Esophagus muscularis mucosa (tissue), 3 donors: ENCODE data around the gene ZMYND10.

Experiments used
- POLR2A ChIP-seq: fragments of 450-650 bp; IDR thresholded peaks from one replicate; pipeline ENCODE4 v1.6.1; 2017; ENCODE audit warnings: antibody characterized with exemption, moderate library complexity, mild to moderate bottlenecking, low read depth
- POLR2AphosphoS5 ChIP-seq, 2 donors: sonication (generic); formaldehyde crosslinking; IDR thresholded peaks; one replicate each; pipeline ENCODE4 v1.6.1; 2017; ENCODE audit warnings: antibody characterized with exemption in 2 of 2
- TF ChIP-seq, protein P1 (sequence below), 3 experiments: fragments of 200-600 bp in 2 of 3; fragments of 450-650 bp in 1 of 3; sonication (generic) in 2 of 3; IDR thresholded peaks; one replicate each; pipeline ENCODE4 v1.5.1; 2017 to 2019; ENCODE audit warnings: antibody characterized with exemption in 3 of 3, mild to moderate bottlenecking in 2 of 3, moderate library complexity in 1 of 3

DNA sequence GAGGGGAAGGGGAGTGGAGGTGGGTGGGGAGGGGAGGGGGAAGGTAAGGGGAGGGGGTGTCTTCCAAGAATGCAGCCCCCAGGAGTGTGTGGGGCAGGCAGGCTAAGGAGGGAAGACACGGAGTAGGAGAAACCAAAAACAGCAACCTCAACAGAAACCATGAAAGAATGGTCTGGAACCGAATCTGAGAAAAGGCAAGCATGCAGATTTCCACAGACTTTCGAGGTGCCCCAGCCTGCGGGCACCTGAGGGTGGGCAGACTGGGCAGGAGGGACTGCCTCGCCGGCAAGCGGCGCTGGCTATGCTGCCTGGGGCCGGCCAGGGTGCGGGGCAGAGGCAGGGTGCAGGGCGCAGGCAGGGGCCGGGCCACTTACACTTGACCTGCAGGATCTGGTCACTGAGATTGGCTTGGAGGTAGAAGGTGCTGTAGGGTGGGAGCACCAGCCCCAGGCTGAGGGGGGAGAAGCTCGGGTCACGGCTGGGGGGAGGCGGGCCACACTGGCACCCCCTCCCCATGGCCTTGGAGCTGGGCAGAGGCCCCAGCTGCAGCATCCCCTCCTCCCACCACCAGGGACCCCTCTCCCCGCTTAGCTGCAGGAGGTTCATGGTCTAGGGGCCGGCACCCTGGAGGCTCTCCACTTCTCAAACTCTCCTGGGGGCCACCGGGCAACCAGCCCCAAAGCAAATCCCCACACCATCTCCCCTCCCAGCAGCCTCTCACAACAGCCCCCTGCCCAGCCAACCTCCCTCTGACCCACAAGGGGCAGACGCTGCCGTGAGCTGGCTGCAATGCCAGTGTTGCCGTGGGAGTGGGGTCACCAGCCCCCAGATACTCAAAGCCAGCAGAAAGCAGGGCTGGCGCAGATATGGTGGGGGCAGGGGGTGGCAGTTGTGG is 29.1 kb upstream of the ZMYND10 start:
- TF ChIP-seq, protein P1, sequence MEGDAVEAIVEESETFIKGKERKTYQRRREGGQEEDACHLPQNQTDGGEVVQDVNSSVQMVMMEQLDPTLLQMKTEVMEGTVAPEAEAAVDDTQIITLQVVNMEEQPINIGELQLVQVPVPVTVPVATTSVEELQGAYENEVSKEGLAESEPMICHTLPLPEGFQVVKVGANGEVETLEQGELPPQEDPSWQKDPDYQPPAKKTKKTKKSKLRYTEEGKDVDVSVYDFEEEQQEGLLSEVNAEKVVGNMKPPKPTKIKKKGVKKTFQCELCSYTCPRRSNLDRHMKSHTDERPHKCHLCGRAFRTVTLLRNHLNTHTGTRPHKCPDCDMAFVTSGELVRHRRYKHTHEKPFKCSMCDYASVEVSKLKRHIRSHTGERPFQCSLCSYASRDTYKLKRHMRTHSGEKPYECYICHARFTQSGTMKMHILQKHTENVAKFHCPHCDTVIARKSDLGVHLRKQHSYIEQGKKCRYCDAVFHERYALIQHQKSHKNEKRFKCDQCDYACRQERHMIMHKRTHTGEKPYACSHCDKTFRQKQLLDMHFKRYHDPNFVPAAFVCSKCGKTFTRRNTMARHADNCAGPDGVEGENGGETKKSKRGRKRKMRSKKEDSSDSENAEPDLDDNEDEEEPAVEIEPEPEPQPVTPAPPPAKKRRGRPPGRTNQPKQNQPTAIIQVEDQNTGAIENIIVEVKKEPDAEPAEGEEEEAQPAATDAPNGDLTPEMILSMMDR (IDR thresholded peaks at IDR 0.05): no peak
- TF ChIP-seq POLR2A: no peak
- TF ChIP-seq POLR2AphosphoS5 (IDR thresholded peaks at IDR 0.05): no peak
